MM.1S (cell line): ENCODE measurements around the gene MED15.
A peak's percentile ranks its signal among the peaks of the same experiment; 100 is the strongest.

Experiments
- DNase-seq: peaks from one replicate; pipeline ENCODE4 v3.0.0-alpha.2; 2015
- H2AFZ ChIP-seq: fragments of 300-600 bp; sonication (generic); 2 replicates; pipeline ENCODE4 v1.6.0; 2016; ENCODE audit warnings: antibody characterized with exemption, low read length
- H3F3A ChIP-seq: fragments of 300-600 bp; sonication (generic); 2 replicates; pipeline ENCODE4 v1.6.1; 2016; ENCODE audit warnings: mild to moderate bottlenecking, antibody characterized with exemption, low read length, moderate library complexity, mixed read lengths; ENCODE audit not compliant: insufficient read depth
- H3K27ac ChIP-seq: fragments of 300-600 bp; sonication (generic); 2 replicates; pipeline ENCODE4 v1.5.1; 2016; ENCODE audit warnings: mild to moderate bottlenecking, low read length
- H3K27me3 ChIP-seq: fragments of 300-600 bp; sonication (generic); replicated peaks from 2 replicates; pipeline ENCODE4 v1.6.0; 2016; ENCODE audit warnings: low read length; ENCODE audit not compliant: insufficient read depth
- H3K36me3 ChIP-seq: fragments of 300-600 bp; sonication (generic); replicated peaks from 2 replicates; pipeline ENCODE4 v1.6.1; 2016; ENCODE audit warnings: mild to moderate bottlenecking, low read length, mixed read lengths; ENCODE audit not compliant: insufficient read depth
- H3K4me1 ChIP-seq: fragments of 300-600 bp; sonication (generic); 2 replicates; pipeline ENCODE4 v1.6.1; 2016; ENCODE audit warnings: low read length, mixed read lengths
- H3K4me2 ChIP-seq: fragments of 300-600 bp; sonication (generic); 2 replicates; pipeline ENCODE4 v1.6.0; 2016; ENCODE audit warnings: low read depth, low read length
- H3K4me3 ChIP-seq: fragments of 300-600 bp; sonication (generic); 2 replicates; pipeline ENCODE4 v1.5.1; 2016; ENCODE audit warnings: low read length, mixed read lengths
- H3K79me2 ChIP-seq: fragments of 300-600 bp; sonication (generic); 2 replicates; pipeline ENCODE4 v1.6.1; 2016; ENCODE audit warnings: mixed run types, low read length, mixed read lengths
- H3K9ac ChIP-seq: fragments of 300-600 bp; sonication (generic); 2 replicates; pipeline ENCODE4 v1.6.1; 2016; ENCODE audit warnings: low read length, mixed read lengths
- H3K9me2 ChIP-seq: fragments of 300-600 bp; sonication (generic); replicated peaks from 2 replicates; pipeline ENCODE4 v1.6.1; 2016; ENCODE audit warnings: mild to moderate bottlenecking, low read length, mixed read lengths; ENCODE audit not compliant: insufficient read depth
- H3K9me3 ChIP-seq: fragments of 300-600 bp; sonication (generic); replicated peaks from 2 replicates; pipeline ENCODE4 v1.6.1; 2016; ENCODE audit warnings: mild to moderate bottlenecking, low read length, mixed read lengths; ENCODE audit not compliant: insufficient read depth
- H4K20me1 ChIP-seq: fragments of 300-600 bp; sonication (generic); 2 replicates; pipeline ENCODE4 v1.6.1; 2016; ENCODE audit warnings: mild to moderate bottlenecking, low read length, moderate library complexity, mixed read lengths; ENCODE audit not compliant: insufficient read depth
- CTCF ChIP-seq: fragments of 300-600 bp; sonication (generic); IDR thresholded peaks from 2 replicates; pipeline ENCODE4 v1.5.1; 2016; ENCODE audit warnings: antibody characterized with exemption, low read length, mixed read lengths
- EZH2 ChIP-seq: fragments of 300-600 bp; sonication (generic); optimal IDR thresholded peaks from 2 replicates; pipeline ENCODE3; 2017; ENCODE audit warnings: low read depth, mild to moderate bottlenecking, antibody characterized with exemption, low read length, mixed read lengths
- EZH2phosphoT487 ChIP-seq: fragments of 300-600 bp; sonication (generic); IDR thresholded peaks from 2 replicates; pipeline ENCODE4 v1.6.1; 2018; ENCODE audit warnings: antibody characterized with exemption, low read length

The MED15 gene

GRCh38 chr22:20507253-20508066 is at the start of gene MED15:
MED15 (plus strand) TSS chr22:20507610; CDS start chr22:20507679, 69 bp downstream.
- Histone ChIP-seq H4K20me1 (peaks cover 22% of the 10 kb centered on the region), H3K79me2 (peaks cover 52% of the 10 kb centered on the region), H3K4me3 (peak within 1 kb of the TSS; percentile 95), H3K27ac (peak within 1 kb of the TSS; percentile 44), H3K36me3 (no peaks in the 10 kb centered on the region), H3F3A (peaks cover 13% of the 10 kb centered on the region), H3K4me1 (peaks cover 17% of the 10 kb centered on the region), H3K27me3 (no peaks in the 10 kb centered on the region), H3K9me2 (no peaks in the 10 kb centered on the region), H2AFZ (peak within 1 kb of the TSS; percentile 69), H3K4me2 (peak within 1 kb of the TSS; percentile 73), H3K9me3 (no peaks in the 10 kb centered on the region), H3K9ac (peak within 1 kb of the TSS; percentile 91)
- DNase-seq: peak; percentile 95
- TF ChIP-seq CTCF (no peak), EZH2phosphoT487 (no peak), EZH2 (no peak)

GRCh38 chr22:20458530-20459151 is 48.8 kb upstream of the MED15 start:
- no peak for TF ChIP-seq EZH2phosphoT487
- no peak for TF ChIP-seq EZH2
- no peak for TF ChIP-seq CTCF
- H3K9me3 ChIP-seq: no peaks in the 10 kb centered on the region
- peaks cover 5% of the 10 kb centered on the region for H3F3A ChIP-seq
- H3K27me3 ChIP-seq: no peaks in the 10 kb centered on the region
- H3K79me2 ChIP-seq: no peaks in the 10 kb centered on the region
- H3K36me3 ChIP-seq: no peaks in the 10 kb centered on the region
- no peak overlapping the region for H2AFZ ChIP-seq
- H3K4me1 ChIP-seq: peaks cover 9% of the 10 kb centered on the region
- H3K27ac ChIP-seq: no peak overlapping the region
- DNase-seq: no peak
- no peaks in the 10 kb centered on the region for H3K9me2 ChIP-seq
- no peak overlapping the region for H3K4me3 ChIP-seq
- no peak overlapping the region for H3K9ac ChIP-seq
- no peaks in the 10 kb centered on the region for H4K20me1 ChIP-seq
- no peak overlapping the region for H3K4me2 ChIP-seq

- H3K4me1 ChIP-seq: peaks cover 14% of the 10 kb centered on the region
- H3K27ac ChIP-seq: no peak overlapping the region
- no peak overlapping the region for H3K4me3 ChIP-seq
- DNase-seq: no peak
- no peaks in the 10 kb centered on the region for H3K36me3 ChIP-seq
- no peaks in the 10 kb centered on the region for H3K27me3 ChIP-seq
- H3F3A ChIP-seq: peaks cover 8% of the 10 kb centered on the region
- H3K79me2 ChIP-seq: no peaks in the 10 kb centered on the region
- no peaks in the 10 kb centered on the region for H4K20me1 ChIP-seq
- no peak overlapping the region for H3K9ac ChIP-seq
- TF ChIP-seq EZH2 (no peak), EZH2phosphoT487 (no peak), CTCF (no peak)
- H3K9me2 ChIP-seq: no peaks in the 10 kb centered on the region
- H3K4me2 ChIP-seq: no peak overlapping the region
- no peak overlapping the region for H2AFZ ChIP-seq
- H3K9me3 ChIP-seq: no peaks in the 10 kb centered on the region
These were observed 48.3 kb upstream of the MED15 start for GRCh38 chr22:20459152-20459542.
